Esophagus (tissue), 2 donors: ENCODE results near the gene ERC2. TPM values are rescaled to one million over a fixed set of nuclear protein-coding genes. Genes with fewer than 3 reads are reported as not detected.

ENCODE experiments used
- H3K27ac ChIP-seq, 2 donors: one replicate each; pipeline ENCODE4 v1.5.1; 2013; ENCODE audit warnings: low read depth in 2 of 2, mild to moderate bottlenecking in 2 of 2, inconsistent platforms in 1 of 2, low read length in 1 of 2, moderate library complexity in 1 of 2
- H3K27me3 ChIP-seq, 2 donors: one replicate each; pipeline ENCODE4 v1.6.1; 2013; ENCODE audit warnings: low read length in 2 of 2, control low read depth in 1 of 2, mild to moderate bottlenecking in 1 of 2; ENCODE audit not compliant: insufficient read depth in 2 of 2, control insufficient read depth in 1 of 2
- H3K36me3 ChIP-seq, 2 donors: one replicate each; pipeline ENCODE4 v1.6.1; 2013; ENCODE audit warnings: low read length in 1 of 2; ENCODE audit not compliant: control insufficient read depth in 2 of 2, insufficient read depth in 2 of 2
- H3K4me1 ChIP-seq, 2 donors: one replicate each; pipeline ENCODE4 v1.6.1; 2013; ENCODE audit warnings: low read length in 1 of 2; ENCODE audit not compliant: control insufficient read depth in 2 of 2, insufficient read depth in 2 of 2
- H3K4me3 ChIP-seq, 2 donors: one replicate each; pipeline ENCODE4 v1.5.1; 2013; ENCODE audit warnings: low read length in 2 of 2, mild to moderate bottlenecking in 2 of 2, low read depth in 1 of 2, moderate library complexity in 1 of 2
- H3K9me3 ChIP-seq, 2 donors: one replicate each; pipeline ENCODE4 v1.6.1; 2013; ENCODE audit warnings: mild to moderate bottlenecking in 2 of 2, low read depth in 1 of 2, low read length in 1 of 2, moderate library complexity in 1 of 2; ENCODE audit not compliant: control insufficient read depth in 2 of 2, insufficient read depth in 1 of 2
- WGBS, 2 donors: extraction: QIAGEN DNeasy Blood & Tissue Kit; methylation state at CpG; one replicate each; pipeline ENCODE4 v1.1.7; 2013; 5-methylcytosine and 5-hydroxymethylcytosine counted together
- polyA plus RNA-seq, 2 donors: library from polyadenylated mRNA; stranded (reverse); fragments of 200-250 nt; gene quantifications; one replicate each; pipeline ENCODE4 v1.2.3, GENCODE V29; 2013
- donor health status: healthy with polysubstance abuse.
- donor health status: Bipolar disorder and iron deficiency.

Gene ERC2
- polyA plus RNA-seq, 2 donors, result 0.18 to 0.20 TPM

DNA sequence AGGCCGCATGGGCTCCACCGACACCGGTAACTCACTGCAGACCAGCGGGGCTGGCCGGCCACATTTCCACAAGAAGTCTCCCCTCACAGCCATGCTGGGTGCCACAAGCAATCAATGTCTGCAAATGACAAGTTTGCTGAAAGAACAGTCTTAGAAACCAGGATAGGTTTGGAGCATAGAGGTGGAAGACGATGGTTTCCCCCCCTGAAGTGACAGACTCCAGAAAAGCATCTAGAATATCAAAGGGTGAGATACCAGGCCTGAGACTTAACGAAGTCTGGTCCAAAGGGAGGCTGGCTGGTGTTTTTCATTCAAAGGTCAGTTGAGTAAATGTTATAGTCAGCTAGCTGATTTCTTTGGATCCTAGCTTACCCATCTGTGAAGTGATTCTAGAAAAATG is 931.1 kb downstream of the ERC2 start:
- H3K27me3 ChIP-seq, result no peaks in the 10 kb centered on the region
- no peak overlapping the region for H3K4me3 ChIP-seq
- WGBS, 2 donors, result 92 to 93% methylated on average over 7 of the region's 7 CpGs
- H3K9me3 ChIP-seq, result no peaks in the 10 kb centered on the region
- H3K27ac ChIP-seq, result no peak overlapping the region
- no peaks in the 10 kb centered on the region for H3K4me1 ChIP-seq
- H3K36me3 ChIP-seq, result no peaks in the 10 kb centered on the region

- Histone ChIP-seq H3K9me3 (no peaks in the 10 kb centered on the region), H3K36me3 (no peaks in the 10 kb centered on the region), H3K27ac (no peak overlapping the region), H3K4me1 (no peaks in the 10 kb centered on the region), H3K4me3 (no peak overlapping the region), H3K27me3 (no peaks in the 10 kb centered on the region)
- WGBS, 2 donors, result 78 to 84% methylated on average over 2 of the region's 2 CpGs
Measured at GRCh38 chr3:55534876-55535275, 933.4 kb downstream of the ERC2 start.

DNA sequence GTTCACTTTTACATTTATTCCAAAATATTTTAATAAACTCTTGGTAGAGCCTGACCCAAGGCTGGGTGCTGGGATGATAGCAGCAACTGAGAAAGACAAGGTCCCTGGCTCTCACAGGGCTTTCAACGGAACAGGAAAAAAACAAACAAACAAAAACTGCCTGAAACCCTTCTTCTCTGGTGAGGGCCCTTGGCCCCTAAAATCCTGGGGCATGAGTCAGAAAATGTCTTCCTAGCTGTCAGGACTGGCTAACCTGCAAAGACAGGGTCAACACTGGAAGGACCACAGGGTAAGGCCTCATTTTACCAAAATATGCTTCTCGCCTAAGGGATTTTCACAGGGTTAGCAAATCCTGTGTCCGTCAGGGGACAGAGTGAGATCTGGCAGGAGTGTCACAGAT is 935.5 kb downstream of the ERC2 start:
- 91 to 95% methylated on average over 3 of the region's 3 CpGs for whole genome bisulfite sequencing, 2 donors

GRCh38 chr3:55531321-55531720 is 936.9 kb downstream of the ERC2 start:
- H3K4me3 ChIP-seq, result no peak overlapping the region
- H3K27ac ChIP-seq, result no peak overlapping the region
- H3K36me3 ChIP-seq, result no peaks in the 10 kb centered on the region
- no peaks in the 10 kb centered on the region for H3K9me3 ChIP-seq
- H3K4me1 ChIP-seq, result no peaks in the 10 kb centered on the region
- 69 to 76% methylated on average over 1 of the region's 1 CpG for WGBS, 2 donors
- no peaks in the 10 kb centered on the region for H3K27me3 ChIP-seq

More for the DNA sequence above, 935.5 kb downstream of the ERC2 start:
- Histone ChIP-seq H3K27ac (no peak overlapping the region), H3K36me3 (no peaks in the 10 kb centered on the region), H3K9me3 (no peaks in the 10 kb centered on the region), H3K4me1 (no peaks in the 10 kb centered on the region), H3K4me3 (no peak overlapping the region), H3K27me3 (no peaks in the 10 kb centered on the region)

GRCh38 chr3:55527361-55527760 is 940.9 kb downstream of the ERC2 start:
- Histone ChIP-seq H3K27ac (no peak overlapping the region), H3K36me3 (no peaks in the 10 kb centered on the region)
- 90 to 97% methylated on average over 4 of the region's 4 CpGs for WGBS, 2 donors

DNA sequence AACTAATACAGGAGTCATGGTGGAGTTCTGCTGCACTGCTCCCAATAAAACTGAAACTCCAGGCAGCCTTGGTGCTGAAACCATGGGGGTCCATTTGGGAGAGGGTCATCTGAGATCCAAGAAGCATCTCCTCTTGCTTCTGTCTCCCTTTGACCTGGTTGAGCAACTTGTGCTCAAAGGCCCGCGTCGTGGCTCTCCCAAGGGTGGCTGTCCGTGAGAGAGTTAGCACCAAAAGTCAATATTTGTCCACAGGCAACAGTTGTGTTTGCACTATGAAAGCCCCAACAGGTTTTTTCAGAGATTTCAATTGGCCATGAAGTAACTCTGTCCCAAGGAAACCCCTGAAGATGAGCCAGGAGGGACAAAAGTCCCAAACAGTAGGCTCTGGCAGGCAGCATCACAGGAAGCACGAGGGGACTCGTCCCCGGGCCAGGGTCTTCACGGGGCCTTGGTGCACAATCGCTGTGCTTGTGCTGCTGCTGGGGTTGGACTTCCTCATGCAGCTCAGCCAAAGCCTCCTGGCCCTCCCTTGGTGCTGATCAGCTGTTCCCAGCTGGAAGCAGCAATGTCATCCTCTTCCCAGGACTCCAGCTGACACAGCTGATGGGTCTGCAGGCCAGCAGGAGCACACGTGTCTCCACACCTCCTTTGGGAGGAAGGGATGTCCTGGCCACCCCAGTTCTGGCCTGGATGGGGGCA is 941.8 kb downstream of the ERC2 start:
- WGBS, 2 donors, result 79 to 80% methylated on average over 10 of the region's 10 CpGs
- Histone ChIP-seq H3K36me3 (no peaks in the 10 kb centered on the region), H3K27ac (no peak overlapping the region)

More at GRCh38 chr3:55527361-55527760, 940.9 kb downstream of the ERC2 start:
- H3K4me3 ChIP-seq, result no peak overlapping the region
- H3K4me1 ChIP-seq, result peaks cover 0 to 2% of the 10 kb centered on the region in 2 donors
- no peaks in the 10 kb centered on the region for H3K9me3 ChIP-seq
- H3K27me3 ChIP-seq, result no peaks in the 10 kb centered on the region

GRCh38 chr3:55525436-55525835 is 942.8 kb downstream of the ERC2 start:
- Histone ChIP-seq H3K36me3 (no peaks in the 10 kb centered on the region), H3K27ac (no peak overlapping the region), H3K4me1 (peaks cover 3 to 5% of the 10 kb centered on the region in 2 donors), H3K27me3 (no peaks in the 10 kb centered on the region), H3K9me3 (no peaks in the 10 kb centered on the region), H3K4me3 (no peak overlapping the region)
- 82 to 84% methylated on average over 3 of the region's 3 CpGs for WGBS, 2 donors

More for the DNA sequence above, 941.8 kb downstream of the ERC2 start:
- Histone ChIP-seq H3K4me1 (peaks cover under 1 to 2% of the 10 kb centered on the region in 2 donors), H3K9me3 (no peaks in the 10 kb centered on the region), H3K27me3 (no peaks in the 10 kb centered on the region), H3K4me3 (no peak overlapping the region)

- WGBS, 2 donors, result 42 to 66% methylated on average over 4 of the region's 4 CpGs
Measured at GRCh38 chr3:55524565-55525244, 943.6 kb downstream of the ERC2 start.

GRCh38 chr3:55523471-55523870 is 944.8 kb downstream of the ERC2 start:
- Histone ChIP-seq H3K9me3 (no peaks in the 10 kb centered on the region), H3K4me3 (no peak overlapping the region), H3K27me3 (no peaks in the 10 kb centered on the region), H3K36me3 (no peaks in the 10 kb centered on the region), H3K4me1 (peaks cover 3 to 5% of the 10 kb centered on the region in 2 donors), H3K27ac (no peak overlapping the region)
- 71 to 74% methylated on average over 2 of the region's 2 CpGs for WGBS, 2 donors

More at GRCh38 chr3:55524565-55525244, 943.6 kb downstream of the ERC2 start:
- Histone ChIP-seq H3K4me3 (no peak overlapping the region), H3K36me3 (no peaks in the 10 kb centered on the region), H3K27me3 (no peaks in the 10 kb centered on the region), H3K4me1 (peaks cover 3 to 5% of the 10 kb centered on the region in 2 donors), H3K27ac (no peak overlapping the region), H3K9me3 (no peaks in the 10 kb centered on the region)
